Measurements from ENCODE around the gene ZNF226.

DNA sequence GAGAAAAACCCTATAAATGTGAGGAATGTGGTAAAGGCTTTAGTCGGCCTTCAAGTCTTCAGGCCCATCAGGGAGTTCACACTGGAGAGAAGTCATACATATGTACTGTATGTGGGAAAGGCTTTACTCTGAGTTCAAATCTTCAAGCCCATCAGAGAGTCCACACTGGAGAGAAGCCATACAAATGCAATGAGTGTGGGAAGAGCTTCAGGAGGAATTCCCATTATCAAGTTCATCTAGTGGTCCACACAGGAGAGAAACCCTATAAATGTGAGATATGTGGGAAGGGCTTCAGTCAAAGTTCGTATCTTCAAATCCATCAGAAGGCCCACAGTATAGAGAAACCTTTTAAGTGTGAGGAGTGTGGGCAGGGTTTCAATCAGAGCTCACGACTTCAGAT, 11.7 kb downstream of the ZNF226 start:
- TF ChIP-seq, protein P1, sequence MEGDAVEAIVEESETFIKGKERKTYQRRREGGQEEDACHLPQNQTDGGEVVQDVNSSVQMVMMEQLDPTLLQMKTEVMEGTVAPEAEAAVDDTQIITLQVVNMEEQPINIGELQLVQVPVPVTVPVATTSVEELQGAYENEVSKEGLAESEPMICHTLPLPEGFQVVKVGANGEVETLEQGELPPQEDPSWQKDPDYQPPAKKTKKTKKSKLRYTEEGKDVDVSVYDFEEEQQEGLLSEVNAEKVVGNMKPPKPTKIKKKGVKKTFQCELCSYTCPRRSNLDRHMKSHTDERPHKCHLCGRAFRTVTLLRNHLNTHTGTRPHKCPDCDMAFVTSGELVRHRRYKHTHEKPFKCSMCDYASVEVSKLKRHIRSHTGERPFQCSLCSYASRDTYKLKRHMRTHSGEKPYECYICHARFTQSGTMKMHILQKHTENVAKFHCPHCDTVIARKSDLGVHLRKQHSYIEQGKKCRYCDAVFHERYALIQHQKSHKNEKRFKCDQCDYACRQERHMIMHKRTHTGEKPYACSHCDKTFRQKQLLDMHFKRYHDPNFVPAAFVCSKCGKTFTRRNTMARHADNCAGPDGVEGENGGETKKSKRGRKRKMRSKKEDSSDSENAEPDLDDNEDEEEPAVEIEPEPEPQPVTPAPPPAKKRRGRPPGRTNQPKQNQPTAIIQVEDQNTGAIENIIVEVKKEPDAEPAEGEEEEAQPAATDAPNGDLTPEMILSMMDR (conservative IDR thresholded peaks at IDR 0.05; ENCODE audit: low read length) = no peak
- no peak for TF ChIP-seq EZH2phosphoT487 (IDR thresholded peaks at IDR 0.05; ENCODE audit: borderline replicate concordance, low read depth, low read length)

Measured in OCI-LY7 (cell line).